Gastroesophageal sphincter (tissue), 3 donors: ENCODE data around the gene SOX2.

ENCODE experiments used
- EP300 ChIP-seq: sonication (generic); formaldehyde crosslinking; IDR thresholded peaks from one replicate; pipeline ENCODE4 v1.6.1; 2017; ENCODE audit warnings: antibody characterized with exemption, mild to moderate bottlenecking
- POLR2A ChIP-seq, 2 donors: fragments of 450-650 bp; IDR thresholded peaks; one replicate each; pipeline ENCODE4 v1.6.1; 2017; ENCODE audit warnings: antibody characterized with exemption in 2 of 2, mild to moderate bottlenecking in 2 of 2, moderate library complexity in 1 of 2
- POLR2AphosphoS5 ChIP-seq: sonication (generic); formaldehyde crosslinking; IDR thresholded peaks from one replicate; pipeline ENCODE4 v1.6.1; 2017; ENCODE audit warnings: antibody characterized with exemption
- TF ChIP-seq, protein P1 (sequence below), 4 experiments: fragments of 200-600 bp in 2 of 4; fragments of 450-650 bp in 2 of 4; sonication (generic) in 1 of 4; IDR thresholded peaks; one replicate each; pipeline ENCODE4 v1.5.1; 2017 to 2019; ENCODE audit warnings: antibody characterized with exemption in 4 of 4, mild to moderate bottlenecking in 2 of 4, moderate library complexity in 2 of 4

DNA sequence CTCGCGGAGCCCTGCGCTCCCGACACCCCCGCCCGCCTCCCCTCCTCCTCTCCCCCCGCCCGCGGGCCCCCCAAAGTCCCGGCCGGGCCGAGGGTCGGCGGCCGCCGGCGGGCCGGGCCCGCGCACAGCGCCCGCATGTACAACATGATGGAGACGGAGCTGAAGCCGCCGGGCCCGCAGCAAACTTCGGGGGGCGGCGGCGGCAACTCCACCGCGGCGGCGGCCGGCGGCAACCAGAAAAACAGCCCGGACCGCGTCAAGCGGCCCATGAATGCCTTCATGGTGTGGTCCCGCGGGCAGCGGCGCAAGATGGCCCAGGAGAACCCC, 464 bp downstream of the SOX2 start:
- no peak for TF ChIP-seq POLR2A (IDR thresholded peaks at IDR 0.05)
- no peak for TF ChIP-seq POLR2AphosphoS5
- TF ChIP-seq, protein P1, sequence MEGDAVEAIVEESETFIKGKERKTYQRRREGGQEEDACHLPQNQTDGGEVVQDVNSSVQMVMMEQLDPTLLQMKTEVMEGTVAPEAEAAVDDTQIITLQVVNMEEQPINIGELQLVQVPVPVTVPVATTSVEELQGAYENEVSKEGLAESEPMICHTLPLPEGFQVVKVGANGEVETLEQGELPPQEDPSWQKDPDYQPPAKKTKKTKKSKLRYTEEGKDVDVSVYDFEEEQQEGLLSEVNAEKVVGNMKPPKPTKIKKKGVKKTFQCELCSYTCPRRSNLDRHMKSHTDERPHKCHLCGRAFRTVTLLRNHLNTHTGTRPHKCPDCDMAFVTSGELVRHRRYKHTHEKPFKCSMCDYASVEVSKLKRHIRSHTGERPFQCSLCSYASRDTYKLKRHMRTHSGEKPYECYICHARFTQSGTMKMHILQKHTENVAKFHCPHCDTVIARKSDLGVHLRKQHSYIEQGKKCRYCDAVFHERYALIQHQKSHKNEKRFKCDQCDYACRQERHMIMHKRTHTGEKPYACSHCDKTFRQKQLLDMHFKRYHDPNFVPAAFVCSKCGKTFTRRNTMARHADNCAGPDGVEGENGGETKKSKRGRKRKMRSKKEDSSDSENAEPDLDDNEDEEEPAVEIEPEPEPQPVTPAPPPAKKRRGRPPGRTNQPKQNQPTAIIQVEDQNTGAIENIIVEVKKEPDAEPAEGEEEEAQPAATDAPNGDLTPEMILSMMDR (IDR thresholded peaks at IDR 0.05): no peak
- no peak for TF ChIP-seq EP300
